HL-60 (cell line): ENCODE measurements around the gene MSI2.

Experiments
- POLR2AphosphoS5 ChIP-seq: IDR thresholded peaks from 2 replicates; pipeline ENCODE4 v1.6.1; 2012; ENCODE audit warnings: low read depth
- TF ChIP-seq, protein P1 (sequence below): IDR thresholded peaks from 2 replicates; pipeline ENCODE4 v1.6.1; 2012; ENCODE audit warnings: low read depth; ENCODE audit not compliant: insufficient replicate concordance

DNA sequence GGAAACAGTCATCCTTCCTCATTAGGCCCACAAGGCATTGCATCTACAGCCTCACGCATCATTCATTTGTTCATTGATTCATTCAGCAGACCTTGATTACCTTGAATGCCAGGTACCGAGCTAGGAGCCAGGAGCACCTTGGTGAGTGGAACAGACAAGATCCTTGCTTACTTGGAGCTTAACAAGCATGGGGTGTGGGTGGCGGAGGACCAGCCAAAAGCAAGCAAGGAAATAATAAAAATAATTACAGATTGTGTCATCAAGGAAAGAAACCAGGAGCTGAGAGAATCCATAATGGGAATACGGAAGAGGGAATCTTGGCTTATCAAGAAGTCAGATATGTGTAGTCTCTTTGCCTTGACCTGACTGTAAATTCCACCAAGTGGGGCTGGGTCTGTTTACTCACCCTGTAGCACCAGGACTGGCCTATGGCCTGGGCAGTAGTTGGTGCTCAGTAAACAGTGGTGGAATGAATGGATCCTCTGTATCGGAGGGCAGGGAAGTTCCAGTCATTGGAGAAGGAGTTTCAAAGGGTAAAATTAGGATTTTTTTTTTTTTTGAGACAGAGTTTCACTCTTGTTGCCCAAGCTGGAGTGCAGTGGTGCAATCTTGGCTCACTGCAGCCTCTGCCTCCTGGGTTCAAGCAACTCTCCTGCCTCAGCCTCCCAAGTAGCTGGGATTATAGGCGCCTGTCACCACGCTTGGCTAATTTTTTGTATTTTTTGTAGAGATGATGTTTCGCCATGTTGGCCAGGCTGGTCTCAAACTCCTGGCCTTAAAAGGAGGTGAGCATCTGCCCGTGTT lies 157.7 kb downstream of the MSI2 start:
- TF ChIP-seq, protein P1, sequence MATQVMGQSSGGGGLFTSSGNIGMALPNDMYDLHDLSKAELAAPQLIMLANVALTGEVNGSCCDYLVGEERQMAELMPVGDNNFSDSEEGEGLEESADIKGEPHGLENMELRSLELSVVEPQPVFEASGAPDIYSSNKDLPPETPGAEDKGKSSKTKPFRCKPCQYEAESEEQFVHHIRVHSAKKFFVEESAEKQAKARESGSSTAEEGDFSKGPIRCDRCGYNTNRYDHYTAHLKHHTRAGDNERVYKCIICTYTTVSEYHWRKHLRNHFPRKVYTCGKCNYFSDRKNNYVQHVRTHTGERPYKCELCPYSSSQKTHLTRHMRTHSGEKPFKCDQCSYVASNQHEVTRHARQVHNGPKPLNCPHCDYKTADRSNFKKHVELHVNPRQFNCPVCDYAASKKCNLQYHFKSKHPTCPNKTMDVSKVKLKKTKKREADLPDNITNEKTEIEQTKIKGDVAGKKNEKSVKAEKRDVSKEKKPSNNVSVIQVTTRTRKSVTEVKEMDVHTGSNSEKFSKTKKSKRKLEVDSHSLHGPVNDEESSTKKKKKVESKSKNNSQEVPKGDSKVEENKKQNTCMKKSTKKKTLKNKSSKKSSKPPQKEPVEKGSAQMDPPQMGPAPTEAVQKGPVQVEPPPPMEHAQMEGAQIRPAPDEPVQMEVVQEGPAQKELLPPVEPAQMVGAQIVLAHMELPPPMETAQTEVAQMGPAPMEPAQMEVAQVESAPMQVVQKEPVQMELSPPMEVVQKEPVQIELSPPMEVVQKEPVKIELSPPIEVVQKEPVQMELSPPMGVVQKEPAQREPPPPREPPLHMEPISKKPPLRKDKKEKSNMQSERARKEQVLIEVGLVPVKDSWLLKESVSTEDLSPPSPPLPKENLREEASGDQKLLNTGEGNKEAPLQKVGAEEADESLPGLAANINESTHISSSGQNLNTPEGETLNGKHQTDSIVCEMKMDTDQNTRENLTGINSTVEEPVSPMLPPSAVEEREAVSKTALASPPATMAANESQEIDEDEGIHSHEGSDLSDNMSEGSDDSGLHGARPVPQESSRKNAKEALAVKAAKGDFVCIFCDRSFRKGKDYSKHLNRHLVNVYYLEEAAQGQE: no peak
- TF ChIP-seq POLR2AphosphoS5: no peak
